Central memory CD4-positive, alpha-beta T cell (primary cell): ENCODE results near the gene IQCH.
"Not testable (repeated sequence)": the region's sequence is repeated elsewhere in the genome, so short reads cannot be mapped to it uniquely, and the experiment has no call there.

Experiments used
- DNase-seq: peaks from one replicate; pipeline ENCODE4 v3.0.0; 2022

IQCH gene

DNA sequence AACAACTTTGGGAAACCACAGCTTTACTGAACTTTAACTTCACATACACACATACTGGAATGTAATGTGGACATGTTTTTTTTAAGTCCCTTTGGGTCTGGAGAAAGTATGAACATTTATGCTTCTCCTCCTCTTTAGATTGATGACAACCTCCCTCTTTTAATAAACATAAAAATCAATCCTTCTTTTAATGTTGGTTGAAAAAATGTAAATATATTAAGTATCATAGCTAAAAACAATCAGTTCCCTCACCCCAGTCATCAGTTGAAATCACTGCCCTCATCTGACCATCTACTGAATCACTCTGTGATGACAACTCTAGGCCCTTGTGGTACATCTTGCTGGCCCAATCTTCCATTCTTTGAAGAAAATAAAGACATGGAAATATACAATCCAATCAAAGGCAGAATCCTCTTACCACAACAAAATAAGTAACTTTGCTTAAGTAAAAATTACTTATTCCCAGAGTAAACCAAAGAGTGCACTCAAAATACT is 6.5 kb upstream of the IQCH start:
- no peak for DNase-seq

DNA sequence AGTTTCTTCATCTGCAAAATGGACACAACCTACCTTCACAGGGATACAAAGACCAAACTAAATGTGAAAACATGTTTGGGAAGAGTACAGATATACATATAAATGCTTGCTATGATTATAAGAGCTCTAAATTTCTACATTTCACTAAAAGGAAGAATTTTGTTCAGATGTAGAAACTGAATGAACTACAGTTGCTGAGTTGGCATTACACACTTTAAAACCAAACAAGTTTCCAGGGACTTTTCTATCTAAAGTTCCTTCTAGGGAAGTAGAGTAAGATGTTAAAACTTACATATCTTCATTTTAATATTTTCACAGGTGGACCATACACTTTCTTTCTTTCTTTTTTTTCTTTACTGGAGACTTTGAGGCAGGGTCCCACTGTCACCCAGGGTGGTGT is 4.8 kb upstream of the IQCH start:
- DNase-seq, result no peak

DNA sequence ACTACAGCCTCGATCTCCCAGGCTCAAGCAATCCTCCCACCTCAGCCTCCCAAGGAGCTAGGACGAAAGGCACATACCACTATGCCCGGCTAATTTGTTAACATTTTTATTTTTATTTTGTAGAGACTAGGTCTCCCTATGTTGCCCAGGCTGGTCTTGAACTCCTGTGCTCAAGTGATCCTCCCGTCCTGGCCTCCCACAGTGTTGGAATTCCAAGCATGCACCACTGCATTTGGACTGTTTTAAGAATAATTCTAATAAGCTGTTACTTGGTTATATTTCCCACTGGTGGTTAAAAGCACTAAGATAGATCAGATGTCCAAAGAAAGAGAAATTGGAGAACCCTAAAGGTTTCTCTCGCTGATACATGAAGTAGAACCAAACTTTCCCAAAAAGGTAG is 3.3 kb upstream of the IQCH start:
- DNase-seq, result no peak

DNA sequence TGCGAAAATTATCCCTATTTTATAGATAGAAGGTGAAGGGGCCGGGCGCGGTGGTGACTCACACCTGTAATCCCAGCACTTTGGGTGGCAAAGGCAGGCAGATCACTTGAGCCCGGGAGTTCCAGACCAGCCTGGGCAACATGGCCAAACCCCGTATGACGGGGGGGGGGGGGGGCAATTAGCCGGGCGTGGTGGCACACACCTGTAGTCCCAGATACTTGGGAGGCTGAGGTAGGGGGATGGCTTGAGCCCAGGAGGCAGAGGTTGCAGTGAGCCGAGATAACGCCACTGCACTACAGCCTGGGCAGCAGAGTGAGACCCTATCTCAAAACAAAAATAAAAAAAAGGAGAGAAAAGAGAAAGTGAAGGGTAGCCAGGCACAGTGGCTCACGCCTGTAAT is 1.5 kb upstream of the IQCH start:
- no peak for DNase-seq

DNA sequence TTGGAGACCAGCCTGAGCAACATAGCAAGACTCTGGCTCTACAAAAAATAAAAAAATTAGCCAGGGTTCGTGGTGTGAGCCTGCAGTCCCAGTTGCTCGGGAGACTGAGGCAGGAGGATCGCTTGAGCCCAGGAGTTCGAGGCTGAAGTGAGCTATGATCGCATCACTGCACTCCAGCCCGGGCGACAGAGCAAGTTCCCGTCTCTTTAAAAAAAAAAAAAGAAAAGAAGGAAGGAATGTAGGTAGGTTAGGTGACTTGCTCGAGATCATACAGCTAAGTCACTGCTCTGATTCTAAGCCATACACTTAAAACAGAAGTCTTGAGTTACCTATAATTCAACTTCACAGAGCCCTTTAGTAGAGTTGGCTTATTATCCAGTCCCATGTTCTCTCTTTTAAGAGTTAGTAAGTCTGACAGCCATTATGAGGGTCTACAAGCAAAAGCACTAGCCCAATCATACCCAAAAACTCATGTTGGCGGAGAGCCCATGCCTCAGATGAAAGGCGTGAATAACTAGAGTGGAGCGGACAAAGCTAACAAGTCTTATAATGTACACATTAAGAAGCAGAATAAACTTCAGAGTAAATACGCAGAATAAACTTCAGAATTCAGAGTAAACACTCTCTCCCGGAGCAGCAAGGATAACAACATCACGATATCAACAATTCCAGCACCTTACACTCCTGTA is 893 bp upstream of the IQCH start:
- DNase-seq, result peak; percentile 5

DNA sequence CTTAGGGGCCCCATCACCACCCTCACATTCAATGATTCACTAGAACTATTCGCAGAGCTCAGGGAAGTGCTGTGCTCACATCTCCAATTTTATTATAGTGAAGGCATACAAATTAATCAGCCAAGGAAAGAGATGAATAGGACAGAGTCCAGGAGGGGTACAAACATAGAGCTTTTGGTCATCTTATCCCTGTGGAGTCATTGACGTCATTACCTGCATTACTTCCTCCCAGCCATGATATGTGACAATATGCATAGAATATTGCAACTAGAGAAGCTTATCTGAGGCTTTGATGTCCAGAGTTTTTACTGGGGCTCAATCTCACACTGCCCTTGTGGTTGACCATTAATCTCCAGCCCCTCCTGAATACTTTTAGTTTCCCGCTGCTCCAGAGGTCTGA is 1.5 kb downstream of the IQCH start:
- DNase-seq, result no peak

DNA sequence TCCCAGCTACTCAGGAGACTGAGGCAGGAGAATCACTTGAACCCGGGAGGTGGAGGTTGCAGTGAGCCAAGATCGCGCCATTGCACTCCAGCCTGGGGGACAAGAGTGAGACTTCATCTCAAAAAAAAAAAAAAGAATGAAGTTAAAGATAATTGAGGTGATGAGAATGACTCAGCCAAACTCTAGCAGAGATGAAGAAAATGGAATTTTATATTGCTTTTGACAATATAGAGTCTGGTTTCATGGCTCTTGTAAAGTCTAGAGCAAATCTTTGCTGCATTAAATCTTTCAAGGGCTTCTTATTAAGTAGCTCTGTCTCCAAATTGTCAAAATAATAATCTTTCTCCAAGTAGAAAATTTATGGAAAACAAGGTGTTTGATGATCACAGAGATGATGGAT is 3.8 kb downstream of the IQCH start:
- DNase-seq, result not testable (repeated sequence)

DNA sequence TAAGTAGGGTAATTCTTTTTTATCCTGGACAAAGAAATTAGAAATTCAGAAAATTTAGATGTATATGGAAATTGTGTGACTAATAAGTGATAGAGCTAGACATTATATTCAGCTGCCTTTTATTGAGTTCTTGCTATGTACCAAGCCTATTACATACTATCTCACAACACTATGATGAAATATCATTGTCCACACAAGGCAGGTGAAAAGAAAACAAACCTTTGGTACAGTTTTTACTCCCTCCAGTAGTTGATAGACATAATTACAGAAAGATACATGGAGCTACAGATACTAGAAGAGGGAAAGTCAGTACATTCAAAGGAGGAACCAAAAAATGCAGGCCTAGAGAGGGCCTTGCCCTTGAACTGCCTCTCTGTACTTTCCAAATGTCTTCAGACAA is 4.8 kb downstream of the IQCH start:
- no peak for DNase-seq

DNA sequence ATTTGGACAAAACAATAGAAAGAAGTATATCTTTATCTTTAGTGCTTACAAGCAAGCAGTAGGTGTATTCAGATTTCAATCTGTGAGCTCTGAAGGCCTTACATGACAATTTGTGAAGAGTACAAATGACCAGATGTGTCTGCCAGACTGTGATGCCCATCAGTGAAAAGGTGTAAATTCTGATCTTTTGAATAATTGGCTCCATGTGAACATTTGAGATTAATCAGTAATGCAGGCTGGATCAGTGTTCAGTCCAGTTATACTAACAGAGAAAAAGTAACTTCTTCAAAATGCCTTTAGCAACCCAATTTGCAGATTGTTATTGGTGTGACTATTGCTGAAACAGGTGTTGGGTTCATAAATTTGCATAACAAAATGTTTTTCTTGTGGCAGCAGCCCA is 5.2 kb downstream of the IQCH start:
- DNase-seq, result no peak

DNA sequence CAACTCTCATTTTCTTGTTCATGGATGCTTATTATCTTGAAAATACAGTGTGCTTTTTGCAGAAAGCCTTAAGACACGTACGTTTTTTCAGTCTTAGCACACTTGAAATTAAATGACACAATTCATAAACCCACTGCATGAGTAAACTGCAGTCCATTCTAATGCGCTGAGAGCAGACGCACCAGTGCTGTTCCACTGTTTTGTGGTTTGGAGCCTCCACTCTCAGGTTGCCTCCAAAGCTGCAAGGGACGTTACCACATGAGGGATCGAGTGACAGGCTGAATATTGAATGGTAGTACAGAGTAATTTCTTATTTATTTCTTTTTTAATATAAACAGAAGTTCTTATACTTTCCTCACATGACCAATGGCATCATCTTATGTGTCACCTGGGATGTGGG is 12.3 kb downstream of the IQCH start:
- DNase-seq, result no peak

DNA sequence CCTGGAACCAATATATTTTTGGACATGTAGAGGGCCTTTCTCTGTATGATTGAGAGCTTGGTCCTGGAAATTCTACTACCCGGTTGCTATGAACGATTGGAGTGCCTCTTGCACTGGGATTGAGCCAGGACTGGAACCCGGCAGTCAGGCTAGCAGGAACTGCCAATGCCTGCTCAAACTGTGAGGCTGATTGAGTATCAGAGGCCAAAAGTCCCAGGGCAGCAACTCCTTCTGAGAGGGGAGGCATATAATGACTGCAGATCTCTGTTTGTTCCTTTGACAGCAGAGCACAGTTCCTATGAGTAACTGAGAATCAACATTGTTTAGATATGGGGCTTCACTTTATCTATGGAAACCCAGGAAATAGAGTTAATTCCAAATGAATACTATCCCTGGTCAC is 12.9 kb downstream of the IQCH start:
- no peak for DNase-seq

DNA sequence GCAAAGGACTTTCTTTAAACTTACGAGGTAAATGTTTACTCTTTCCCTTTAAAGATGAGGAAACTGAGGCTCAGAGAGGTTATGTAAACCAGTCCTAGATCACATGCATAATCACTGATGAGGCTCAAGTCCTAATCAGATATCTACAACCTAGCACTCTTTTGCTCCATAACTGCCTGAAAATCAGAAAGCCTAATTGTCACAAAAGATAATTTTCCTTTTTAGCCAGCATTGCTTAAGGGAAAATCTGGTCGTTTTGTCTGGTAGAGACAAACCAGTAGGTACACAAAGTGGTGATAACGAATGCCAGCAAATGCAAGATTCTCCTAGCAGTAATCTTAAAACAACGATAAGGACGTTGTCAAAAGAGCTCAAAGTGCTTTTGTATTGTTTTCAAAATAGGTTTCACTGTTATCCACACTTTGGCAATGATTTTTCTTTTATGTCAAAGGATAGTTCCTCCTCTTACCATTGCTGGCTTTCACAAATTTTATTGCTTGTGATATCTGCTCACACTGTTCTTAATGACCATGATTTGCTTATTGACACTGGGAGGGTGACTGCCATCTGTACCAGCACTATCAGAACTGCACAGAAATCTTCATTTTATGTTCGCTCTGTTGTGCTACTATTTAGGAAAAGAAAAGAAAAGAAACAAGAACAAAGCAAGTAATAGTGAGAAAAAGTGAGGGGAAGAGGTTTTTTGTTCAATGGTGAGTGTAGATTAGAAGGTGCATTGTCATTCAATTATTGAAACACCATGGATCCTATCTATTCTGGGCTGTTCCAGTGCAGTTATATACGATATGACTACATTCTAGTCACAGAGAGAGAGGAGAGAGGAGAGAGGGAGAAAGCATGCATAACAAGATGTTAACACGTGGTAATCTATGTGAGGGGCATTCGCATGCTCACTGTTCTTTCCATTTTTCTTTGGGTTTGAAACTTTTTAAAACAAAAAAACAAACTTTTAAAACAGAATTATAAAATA is 13.7 kb downstream of the IQCH start:
- no peak for DNase-seq

DNA sequence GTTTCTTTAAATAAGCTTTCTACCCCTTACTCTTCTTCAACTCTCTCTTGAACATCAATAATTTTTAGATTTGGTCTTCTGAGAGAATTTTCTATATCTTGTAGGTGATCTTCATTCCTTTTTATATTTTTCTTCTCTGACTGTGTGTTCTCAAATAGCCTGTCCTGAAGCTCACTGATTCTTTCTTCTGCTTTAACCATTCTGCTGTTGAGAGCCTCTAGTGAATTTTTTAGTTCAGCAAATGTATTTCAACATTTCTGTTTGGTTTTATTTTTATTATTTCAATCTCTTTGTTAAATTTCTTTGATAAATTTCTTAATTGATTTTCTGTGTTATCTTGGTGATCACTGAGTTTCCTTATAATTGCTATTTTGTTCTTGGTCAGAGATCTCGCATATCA is 19.6 kb downstream of the IQCH start:
- no peak for DNase-seq

DNA sequence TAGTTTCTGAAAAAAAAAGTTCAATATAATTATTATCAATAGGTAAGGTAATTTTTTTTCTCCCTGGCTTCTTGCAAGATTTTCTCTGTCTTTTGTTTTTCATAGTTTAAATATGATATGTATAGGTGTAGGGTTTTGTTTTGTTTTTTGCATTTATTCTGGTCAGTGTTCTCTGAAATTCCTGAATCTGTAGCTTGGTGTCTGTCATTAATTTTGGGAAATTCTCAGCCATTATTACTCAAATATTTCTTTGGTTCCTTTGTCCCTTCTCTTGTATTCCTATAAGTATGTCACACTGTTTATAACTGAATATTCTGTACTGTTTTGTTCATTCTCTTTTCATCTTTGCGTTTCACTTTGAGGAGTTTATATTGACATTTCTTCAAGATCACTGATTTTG is 22.1 kb downstream of the IQCH start:
- no peak for DNase-seq

DNA sequence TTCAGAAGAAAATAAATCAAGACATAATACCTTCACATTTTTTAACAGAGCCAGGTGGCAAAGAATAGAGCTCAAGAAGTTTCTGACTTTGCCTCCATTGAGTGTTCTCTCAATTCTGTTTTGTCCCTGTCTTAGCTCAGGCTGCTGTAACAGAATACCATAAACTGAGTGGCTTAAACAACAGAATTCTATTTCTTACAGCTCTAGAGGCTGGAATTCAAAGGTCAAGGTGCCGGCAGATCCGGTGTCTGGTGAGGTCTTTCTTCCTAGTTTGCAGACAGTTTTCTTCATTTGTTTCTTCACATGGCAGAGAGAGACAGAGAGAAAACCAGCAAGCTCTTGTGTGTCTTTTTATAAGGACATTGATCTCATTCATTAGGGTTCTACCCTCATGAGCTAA is 25.6 kb downstream of the IQCH start:
- no peak for DNase-seq

DNA sequence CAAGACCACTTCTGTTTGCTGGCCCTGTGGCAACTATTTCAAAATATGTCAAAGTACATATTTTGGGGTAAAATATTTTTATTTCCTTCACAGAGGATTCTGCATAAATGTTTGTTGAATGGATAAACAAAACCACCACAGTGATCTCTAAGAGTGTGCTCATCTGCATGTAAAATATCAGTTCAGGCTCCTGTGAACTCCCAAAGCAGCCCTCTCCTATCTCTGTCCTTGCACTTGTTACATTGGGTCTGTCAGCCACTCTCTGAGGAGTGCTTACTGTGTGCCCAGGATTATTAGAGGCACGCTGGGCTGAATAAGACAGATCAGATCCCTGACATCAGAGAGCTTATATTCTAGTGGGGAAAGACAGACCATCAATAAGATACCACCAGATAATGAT is 27.1 kb downstream of the IQCH start:
- DNase-seq, result no peak

DNA sequence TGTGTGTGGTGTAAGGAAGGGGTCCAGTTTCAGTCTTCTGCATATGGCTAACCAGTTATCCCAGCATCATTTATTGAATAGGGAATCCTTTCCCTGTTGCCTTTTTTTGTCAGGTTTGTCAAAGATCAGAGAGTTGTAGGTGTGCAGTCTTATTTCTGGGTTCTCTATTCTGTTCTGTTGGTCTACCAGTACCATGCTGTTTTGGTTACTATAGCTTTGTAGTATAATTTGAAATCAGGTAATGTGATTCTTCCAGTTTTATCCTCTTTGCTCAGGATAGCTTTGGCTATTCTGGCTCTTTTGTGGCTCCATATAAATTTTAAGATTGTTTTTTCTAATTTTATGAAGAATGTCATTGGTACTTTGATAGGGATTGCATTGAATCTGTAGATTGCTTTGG is 31.0 kb downstream of the IQCH start:
- not testable (repeated sequence) for DNase-seq

DNA sequence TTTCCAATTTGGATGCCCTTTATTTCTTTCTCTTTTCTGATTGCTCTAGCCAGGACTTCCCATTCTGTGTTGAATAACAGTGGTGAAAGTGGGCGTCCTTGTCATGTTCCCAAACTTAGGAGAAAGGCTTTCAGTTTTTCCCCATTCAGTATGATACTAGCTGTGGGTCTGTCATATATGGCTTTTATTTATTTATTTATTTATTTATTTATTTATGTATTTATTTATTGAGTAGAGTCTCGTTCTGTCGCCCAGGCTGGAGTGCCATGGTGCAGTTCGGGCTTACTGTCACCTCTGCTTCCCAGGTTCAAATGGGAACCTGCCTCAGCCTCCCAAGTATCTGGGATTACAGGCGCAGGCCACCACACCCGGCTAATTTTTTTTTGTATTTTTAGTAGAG is 31.8 kb downstream of the IQCH start:
- DNase-seq, result not testable (repeated sequence)

DNA sequence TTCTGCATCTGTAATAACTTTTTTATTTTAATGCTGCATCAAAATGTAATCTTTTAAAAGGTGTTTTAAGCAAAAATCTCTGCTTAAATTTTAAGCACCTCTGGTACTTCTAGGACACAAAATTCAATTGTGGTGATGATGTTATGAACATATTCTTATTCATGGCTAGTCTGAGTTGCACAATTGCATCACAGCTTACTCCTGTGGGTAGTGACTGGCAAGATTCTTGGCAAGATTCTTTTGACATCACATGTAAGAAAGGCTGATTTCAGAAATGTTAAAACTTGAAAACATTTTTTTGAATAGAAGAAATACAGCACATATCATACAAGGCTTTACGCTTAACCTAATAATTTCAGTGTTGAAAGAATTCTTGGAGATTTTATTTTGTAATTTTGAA is 35.7 kb downstream of the IQCH start:
- no peak for DNase-seq

DNA sequence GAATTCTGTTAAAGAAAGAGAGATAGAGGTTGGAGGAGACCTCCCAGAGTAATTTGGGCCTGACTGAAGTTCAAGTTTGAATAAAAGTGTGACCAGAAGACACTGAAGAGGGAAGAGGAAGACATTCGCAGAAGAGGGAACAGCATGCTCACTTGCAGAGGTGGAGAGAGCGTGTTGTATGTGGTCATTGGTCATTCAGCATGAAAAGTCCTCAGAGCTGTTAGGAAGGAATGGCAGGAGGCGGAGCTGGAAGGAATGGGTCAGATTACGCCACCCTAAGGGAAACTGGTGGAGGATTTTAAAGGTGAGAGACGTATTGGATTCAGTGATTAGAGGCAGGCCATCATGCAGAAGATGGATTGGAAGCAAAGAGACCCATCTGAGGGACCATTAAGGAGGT is 41.6 kb downstream of the IQCH start:
- DNase-seq, result no peak

DNA sequence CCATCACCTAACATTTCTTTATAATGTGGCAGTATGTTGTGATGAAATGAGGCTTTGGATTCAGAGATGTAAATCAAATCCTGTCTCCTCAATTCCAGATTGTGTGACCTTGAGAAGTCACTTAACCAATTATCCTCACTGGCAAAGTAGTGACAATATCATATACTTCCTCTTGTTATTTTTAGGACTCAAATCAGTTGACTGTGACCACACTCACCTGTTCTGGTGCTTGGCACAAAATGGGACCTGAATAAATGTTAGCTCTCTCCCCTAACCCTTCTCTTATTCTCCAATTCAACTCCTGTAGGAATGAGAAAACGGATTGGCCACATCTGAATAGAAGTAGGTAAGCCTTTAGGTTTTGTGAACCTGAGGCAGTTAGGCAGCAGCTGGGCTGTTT is 42.1 kb downstream of the IQCH start:
- DNase-seq, result no peak

DNA sequence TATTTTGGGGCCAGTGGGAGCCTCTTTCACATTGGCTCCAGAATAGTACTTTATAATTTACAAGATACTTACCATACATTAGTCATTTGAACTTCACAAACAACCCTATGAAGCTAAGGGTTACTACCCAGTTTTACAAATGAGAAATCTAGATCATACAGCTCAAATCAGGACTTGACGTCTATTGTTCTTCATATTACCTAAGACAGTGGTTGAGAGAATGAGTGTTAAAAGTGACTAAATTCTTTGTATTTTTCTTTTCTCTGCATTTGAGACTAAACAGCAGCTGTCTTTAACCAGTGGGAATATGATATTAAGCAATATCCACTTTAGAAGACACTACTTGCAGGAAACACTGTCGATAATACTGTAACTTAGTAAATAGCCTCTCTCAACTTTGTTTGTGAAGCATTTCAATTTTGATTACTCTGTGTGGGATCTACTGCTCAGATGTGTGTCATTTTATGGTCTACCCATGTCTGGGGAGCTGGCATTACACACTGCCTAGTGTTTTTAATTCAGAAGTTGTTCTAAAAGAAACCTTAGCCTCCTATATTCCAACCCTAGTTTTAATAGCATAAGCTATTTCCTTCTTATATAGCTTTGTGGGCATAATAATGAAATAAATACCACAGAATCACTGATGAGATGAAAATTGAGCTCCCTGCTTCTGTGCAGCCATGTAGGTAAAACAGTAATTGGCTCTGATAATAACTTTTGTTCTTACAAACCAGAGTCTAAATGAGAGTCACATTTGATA is 45.9 kb downstream of the IQCH start:
- DNase-seq, result no peak
